MCF 10A (cell line): ENCODE measurements around the gene PFN3. TPM values are rescaled to one million over a fixed set of nuclear protein-coding genes. Genes with fewer than 3 reads are reported as not detected.

Experiments
- BruUV-seq: library from RNA; stranded (reverse); fragments of 400-500 nt; replicated peaks from 2 replicates; lab custom pipeline; 2021; lab: Mats Ljungman, UMichigan
- CTCF ChIA-PET: fragments of 300-600 bp; sonication (Branson Sonifier 250); formaldehyde crosslinking; extraction: SDS; loops from one replicate; lab custom pipeline; 2021; ENCODE audit warnings: antibody characterized with exemption, inconsistent platforms; lab: Yijun Ruan, JAX
- POLR2A ChIA-PET: fragments of 300-600, 350-650 bp; sonication (Branson Sonifier 250); formaldehyde crosslinking; extraction: SDS; loops from one replicate; lab custom pipeline; 2020; ENCODE audit warnings: antibody characterized with exemption, inconsistent platforms; lab: Yijun Ruan, JAX
- DNase-seq: peaks from one replicate; pipeline ENCODE4 v3.0.0-alpha.2; 2018; ENCODE audit not compliant: unreplicated experiment
- H3K27ac Mint-ChIP-seq: one replicate; pipeline ENCODE4 v1.8.0; 2022; ENCODE audit warnings: mild to moderate bottlenecking, low read depth, mixed read lengths; ENCODE audit not compliant: unreplicated experiment
- H3K27me3 Mint-ChIP-seq: one replicate; pipeline ENCODE4 v1.8.0; 2022; ENCODE audit warnings: mixed read lengths; ENCODE audit not compliant: insufficient read depth, unreplicated experiment
- H3K36me3 Mint-ChIP-seq: one replicate; pipeline ENCODE4 v1.8.0; 2022; ENCODE audit warnings: mild to moderate bottlenecking, moderate library complexity, mixed read lengths; ENCODE audit not compliant: insufficient read depth, unreplicated experiment
- H3K4me1 Mint-ChIP-seq: one replicate; pipeline ENCODE4 v1.8.0; 2022; ENCODE audit warnings: mixed read lengths; ENCODE audit not compliant: insufficient read depth, unreplicated experiment
- H3K4me3 Mint-ChIP-seq: one replicate; pipeline ENCODE4 v1.8.0; 2022; ENCODE audit warnings: mild to moderate bottlenecking, moderate library complexity, mixed read lengths; ENCODE audit not compliant: unreplicated experiment
- H3K9me3 Mint-ChIP-seq: one replicate; pipeline ENCODE4 v1.8.0; 2022; ENCODE audit warnings: mixed read lengths; ENCODE audit not compliant: unreplicated experiment
- intact Hi-C: fragments of 100-400 bp; cut with micrococcal nuclease; formaldehyde crosslinking; loops from 2 replicates; pipeline ENCODE4 v1.14.1; 2022
- total RNA-seq: library from RNA; stranded (reverse); gene quantifications from 2 replicates; pipeline ENCODE4 v1.2.3, GENCODE V29; 2022
- TF ChIP-seq, protein P1 (sequence below): fragments of 200-600 bp; IDR thresholded peaks from one replicate; pipeline ENCODE4 v1.8.0; 2022; ENCODE audit warnings: antibody characterized with exemption, mild to moderate bottlenecking; ENCODE audit not compliant: unreplicated experiment

The PFN3 gene
- total RNA-seq, 1 experiment from 2014 or later = not detected

DNA sequence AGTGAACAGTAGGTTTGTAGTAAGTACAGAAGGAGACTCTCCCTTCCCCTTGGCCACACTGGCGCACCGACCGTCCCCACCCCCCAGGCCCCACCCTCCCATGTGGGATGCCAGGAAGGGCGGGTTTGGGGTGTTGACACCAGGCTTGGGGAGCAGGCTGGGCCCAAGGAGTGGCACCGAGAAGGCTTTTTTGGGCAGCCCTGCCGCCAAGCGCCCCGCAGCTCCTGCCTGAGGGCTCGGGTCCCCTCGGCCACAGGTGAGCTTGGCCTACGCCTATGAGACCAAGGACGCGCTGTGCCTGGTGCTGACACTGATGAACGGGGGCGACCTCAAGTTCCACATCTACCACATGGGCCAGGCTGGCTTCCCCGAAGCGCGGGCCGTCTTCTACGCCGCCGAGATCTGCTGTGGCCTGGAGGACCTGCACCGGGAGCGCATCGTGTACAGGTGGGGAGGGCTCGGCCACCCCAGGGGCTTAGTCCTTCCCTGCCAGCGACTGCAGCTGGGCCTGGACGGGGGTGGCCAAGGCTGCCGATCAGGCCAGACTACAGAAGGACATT, 33.3 kb upstream of the PFN3 start:
- peaks cover 76% of the 10 kb centered on the region for H3K36me3 Mint-ChIP-seq
- H3K27me3 Mint-ChIP-seq = no peaks in the 10 kb centered on the region
- H3K9me3 Mint-ChIP-seq = no peaks in the 10 kb centered on the region
- ChIA-PET CTCF (interaction anchor here (1.2 to 1.9 kb wide), 2 partner anchors 12 to 43 kb away, joined by 5 to 6 read pairs; no protein-coding TSS in a partner anchor), POLR2A (interaction anchor here (12.5 kb wide), 1 partner anchor 11 kb away, joined by 217 read pairs; the partner anchor contains the start of gene PRR7)
- no peak overlapping the region for H3K27ac Mint-ChIP-seq
- DNase-seq = no peak
- H3K4me1 Mint-ChIP-seq = peaks cover 21% of the 10 kb centered on the region
- H3K4me3 Mint-ChIP-seq = no peak overlapping the region
- intact Hi-C loops = no loop called here
- no TSS peak for BruUV-seq
- TF ChIP-seq, protein P1, sequence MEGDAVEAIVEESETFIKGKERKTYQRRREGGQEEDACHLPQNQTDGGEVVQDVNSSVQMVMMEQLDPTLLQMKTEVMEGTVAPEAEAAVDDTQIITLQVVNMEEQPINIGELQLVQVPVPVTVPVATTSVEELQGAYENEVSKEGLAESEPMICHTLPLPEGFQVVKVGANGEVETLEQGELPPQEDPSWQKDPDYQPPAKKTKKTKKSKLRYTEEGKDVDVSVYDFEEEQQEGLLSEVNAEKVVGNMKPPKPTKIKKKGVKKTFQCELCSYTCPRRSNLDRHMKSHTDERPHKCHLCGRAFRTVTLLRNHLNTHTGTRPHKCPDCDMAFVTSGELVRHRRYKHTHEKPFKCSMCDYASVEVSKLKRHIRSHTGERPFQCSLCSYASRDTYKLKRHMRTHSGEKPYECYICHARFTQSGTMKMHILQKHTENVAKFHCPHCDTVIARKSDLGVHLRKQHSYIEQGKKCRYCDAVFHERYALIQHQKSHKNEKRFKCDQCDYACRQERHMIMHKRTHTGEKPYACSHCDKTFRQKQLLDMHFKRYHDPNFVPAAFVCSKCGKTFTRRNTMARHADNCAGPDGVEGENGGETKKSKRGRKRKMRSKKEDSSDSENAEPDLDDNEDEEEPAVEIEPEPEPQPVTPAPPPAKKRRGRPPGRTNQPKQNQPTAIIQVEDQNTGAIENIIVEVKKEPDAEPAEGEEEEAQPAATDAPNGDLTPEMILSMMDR = no peak

DNA sequence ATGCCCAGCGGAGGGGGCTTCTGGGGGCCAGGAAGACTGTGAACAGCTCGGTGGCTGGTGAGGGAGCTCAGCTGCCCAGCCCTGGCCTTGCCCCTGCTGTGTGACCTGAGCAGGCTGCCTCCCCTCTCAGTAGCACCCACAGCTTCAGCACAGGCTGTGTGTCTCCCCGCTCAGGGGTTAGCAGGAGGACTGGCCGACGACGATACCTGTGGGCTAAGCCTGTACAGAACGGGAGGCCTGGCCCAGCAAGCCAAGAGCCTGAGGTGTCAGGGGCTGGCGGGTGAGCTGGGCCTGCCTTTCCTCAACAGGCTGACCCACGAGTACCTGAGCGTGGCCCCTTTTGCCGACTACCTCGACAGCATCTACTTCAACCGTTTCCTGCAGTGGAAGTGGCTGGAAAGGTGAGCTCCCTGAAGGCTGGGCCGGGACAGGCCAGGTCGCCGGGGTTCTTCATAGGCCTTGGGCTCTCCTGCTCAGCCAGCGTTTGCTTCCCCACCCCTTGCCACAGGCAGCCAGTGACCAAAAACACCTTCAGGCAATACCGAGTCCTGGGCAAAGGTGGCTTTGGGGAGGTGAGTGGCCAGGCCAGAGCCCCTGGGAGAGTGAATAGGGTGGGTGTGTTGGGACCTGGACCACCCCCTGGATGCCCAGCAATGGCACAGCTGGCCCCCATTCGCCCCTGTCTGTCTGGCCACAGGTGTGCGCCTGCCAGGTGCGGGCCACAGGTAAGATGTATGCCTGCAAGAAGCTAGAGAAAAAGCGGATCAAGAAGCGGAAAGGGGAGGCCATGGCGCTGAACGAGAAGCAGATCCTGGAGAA, 32.6 kb upstream of the PFN3 start:
- intact Hi-C loops = no loop called here
- Mint-ChIP-seq H3K27me3 (no peaks in the 10 kb centered on the region), H3K9me3 (no peaks in the 10 kb centered on the region), H3K36me3 (peaks cover 77% of the 10 kb centered on the region), H3K4me1 (peaks cover 21% of the 10 kb centered on the region), H3K4me3 (no peak overlapping the region), H3K27ac (no peak overlapping the region)
- no TSS peak for BruUV-seq
- TF ChIP-seq, protein P1 = no peak
- ChIA-PET POLR2A (interaction anchor here (12.5 kb wide), 1 partner anchor 12 kb away, joined by 217 read pairs; the partner anchor contains the start of gene PRR7), CTCF (interaction anchor here (0.6 to 14.3 kb wide), 5 partner anchors 10 to 42 kb away, joined by 3 to 134 read pairs (median 3); partner anchors contain the start of gene F12)
- DNase-seq = no peak

DNA sequence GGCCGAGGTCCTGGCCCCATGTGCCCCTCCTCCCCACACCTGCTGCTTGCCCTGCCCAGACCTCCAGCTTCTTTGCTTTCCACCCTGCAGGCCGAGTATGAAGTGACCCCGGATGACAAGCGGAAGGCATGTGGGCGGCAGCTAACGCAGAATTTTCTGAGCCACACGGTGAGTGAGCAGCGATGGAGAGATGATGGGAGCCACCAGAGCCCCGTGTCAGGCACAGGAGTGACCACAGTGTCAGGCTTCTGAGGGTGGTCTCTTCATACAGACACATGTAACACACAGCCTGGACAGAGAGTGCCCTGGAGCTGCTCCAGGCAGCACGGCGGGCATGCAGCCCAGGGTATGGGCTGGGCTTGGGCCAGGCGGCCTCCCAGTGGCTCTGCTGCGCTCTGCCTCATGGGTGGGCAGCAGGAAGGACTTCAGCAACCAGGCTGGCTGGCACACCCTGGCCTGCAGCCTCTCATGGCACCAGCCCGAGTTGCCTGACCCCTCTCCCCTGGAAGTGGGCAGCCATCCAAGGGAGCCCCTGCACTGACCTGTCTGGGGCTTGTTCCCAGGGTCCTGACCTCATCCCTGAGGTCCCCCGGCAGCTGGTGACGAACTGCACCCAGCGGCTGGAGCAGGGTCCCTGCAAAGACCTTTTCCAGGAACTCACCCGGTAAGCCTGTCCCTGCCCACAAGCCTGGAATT, 31.8 kb upstream of the PFN3 start:
- TF ChIP-seq, protein P1 = no peak
- intact Hi-C loops = no loop called here
- DNase-seq = no peak
- H3K36me3 Mint-ChIP-seq = peaks cover 78% of the 10 kb centered on the region
- H3K27ac Mint-ChIP-seq = no peak overlapping the region
- no peaks in the 10 kb centered on the region for H3K9me3 Mint-ChIP-seq
- no peak overlapping the region for H3K4me3 Mint-ChIP-seq
- BruUV-seq = no TSS peak
- no peaks in the 10 kb centered on the region for H3K27me3 Mint-ChIP-seq
- CTCF ChIA-PET = interaction anchor here (0.6 to 14.3 kb wide), 8 partner anchors 9 to 42 kb away, joined by 3 to 134 read pairs (median 4); partner anchors contain the start of genes F12 and PRR7
- POLR2A ChIA-PET = interaction anchor here (12.5 kb wide), 1 partner anchor 12 kb away, joined by 217 read pairs; the partner anchor contains the start of gene PRR7
- peaks cover 22% of the 10 kb centered on the region for H3K4me1 Mint-ChIP-seq
